NCI-H1930 (cell line): ENCODE results near the gene CCND1.
"Not testable (repeated sequence)": the region's sequence is repeated elsewhere in the genome, so short reads cannot be mapped to it uniquely, and the experiment has no call there.

ENCODE experiments used
- DNase-seq, 2 experiments: peaks; one replicate each; lab custom pipeline; 2025; lab: John Stamatoyannopoulos, UW

CCND1 gene

DNA sequence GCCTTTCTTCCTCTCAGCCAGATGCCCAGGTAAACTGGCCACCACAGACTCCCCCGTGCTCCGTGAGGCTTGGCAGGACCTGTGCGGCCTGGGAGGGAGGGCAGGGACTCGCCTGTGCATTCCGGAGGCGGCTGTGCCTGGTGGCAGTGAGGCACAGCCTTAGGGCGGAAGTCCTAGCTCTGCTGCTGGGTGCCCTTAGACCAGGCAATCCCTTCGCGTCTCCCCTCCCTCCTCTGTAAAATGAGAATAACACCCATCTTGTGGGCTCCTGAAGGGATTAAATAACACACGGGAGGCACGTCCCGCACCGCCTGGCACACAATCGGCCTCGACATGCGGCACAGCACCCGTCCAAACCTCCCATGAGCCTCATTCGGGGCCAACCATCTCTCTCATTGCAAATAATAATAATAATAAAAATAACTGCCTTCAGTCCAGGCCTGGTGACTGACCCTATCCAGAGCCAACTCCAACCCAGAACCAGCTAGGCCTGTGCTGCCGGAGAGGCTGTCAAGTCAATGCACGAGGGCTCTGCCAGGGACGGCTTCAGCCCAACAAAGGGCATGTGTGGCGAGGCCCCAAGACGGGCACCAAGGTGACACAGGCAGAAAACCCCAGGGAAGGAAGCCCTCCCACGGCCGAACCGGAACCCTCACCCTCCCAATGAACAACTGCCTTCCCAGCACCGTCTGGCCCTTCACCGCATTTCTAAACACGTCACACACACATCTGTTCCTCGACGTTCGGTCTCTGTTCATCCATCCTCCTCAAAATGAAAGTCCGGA, 26.0 kb downstream of the CCND1 start:
- DNase-seq = no peak

DNA sequence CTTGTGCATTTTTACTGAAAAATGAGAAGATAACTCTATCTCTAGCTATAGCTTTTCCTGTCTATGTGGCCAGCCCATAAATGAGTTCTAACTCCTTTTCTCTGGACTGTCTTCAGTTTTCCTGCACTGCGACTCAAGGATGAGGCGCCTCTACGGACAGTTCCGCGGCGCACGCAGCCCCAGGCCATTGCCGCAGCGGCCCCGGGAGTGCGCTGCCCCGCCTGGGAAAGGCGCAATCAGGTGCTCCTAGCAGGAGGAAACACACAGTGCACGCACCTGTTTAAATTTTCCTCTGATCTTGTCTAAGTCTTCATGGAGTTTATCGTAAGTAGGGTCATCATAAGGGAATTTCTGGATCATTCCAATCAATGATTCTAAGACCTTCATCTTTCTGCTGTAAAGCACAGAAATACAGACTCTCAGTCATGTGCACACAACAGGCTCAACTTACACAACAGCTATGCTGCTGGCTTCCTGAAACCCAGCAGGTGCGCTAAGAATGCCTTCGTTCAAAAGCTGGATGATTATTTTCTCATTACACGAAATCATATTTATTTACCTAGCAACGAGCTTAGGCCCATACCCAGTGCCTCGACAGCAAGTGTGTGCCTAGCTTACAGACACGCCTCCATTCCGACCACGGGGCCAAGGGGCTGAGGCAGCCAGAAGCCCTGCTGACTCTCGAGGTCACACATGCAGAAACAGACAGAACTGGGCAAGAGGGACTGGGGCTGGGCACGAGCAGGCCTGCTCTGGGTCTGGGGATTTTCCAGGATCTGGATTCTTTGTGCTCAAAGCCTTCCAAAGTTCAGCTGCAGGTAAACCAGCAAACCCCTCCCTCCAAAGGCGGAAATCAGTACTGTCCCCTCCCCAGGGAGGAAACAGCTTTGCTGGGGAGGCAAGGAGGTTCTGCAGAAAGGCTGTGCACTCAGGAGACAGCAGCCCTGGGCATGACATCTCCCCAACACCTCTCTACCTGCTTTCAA, 27.0 kb downstream of the CCND1 start:
- DNase-seq = no peak

DNA sequence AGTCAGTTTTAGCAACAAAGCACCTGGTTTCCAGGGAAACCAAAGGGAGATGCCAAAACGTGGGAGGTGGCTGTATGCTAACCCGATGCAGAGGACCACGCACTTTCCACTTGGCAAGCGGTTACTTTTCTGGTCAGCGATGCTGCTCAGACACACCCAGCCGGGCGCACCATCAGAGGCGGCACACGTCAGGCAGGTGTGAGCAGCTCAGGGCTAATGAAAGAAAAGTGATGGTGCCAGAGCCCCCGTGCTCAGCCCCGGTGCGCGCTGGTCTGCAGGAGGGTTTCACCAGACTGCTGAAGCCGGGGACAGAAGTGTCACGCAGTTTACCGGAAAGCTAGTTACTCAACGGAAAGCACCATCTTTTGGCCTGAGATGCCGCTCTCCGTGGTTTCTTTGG, 28.5 kb downstream of the CCND1 start:
- DNase-seq = no peak

DNA sequence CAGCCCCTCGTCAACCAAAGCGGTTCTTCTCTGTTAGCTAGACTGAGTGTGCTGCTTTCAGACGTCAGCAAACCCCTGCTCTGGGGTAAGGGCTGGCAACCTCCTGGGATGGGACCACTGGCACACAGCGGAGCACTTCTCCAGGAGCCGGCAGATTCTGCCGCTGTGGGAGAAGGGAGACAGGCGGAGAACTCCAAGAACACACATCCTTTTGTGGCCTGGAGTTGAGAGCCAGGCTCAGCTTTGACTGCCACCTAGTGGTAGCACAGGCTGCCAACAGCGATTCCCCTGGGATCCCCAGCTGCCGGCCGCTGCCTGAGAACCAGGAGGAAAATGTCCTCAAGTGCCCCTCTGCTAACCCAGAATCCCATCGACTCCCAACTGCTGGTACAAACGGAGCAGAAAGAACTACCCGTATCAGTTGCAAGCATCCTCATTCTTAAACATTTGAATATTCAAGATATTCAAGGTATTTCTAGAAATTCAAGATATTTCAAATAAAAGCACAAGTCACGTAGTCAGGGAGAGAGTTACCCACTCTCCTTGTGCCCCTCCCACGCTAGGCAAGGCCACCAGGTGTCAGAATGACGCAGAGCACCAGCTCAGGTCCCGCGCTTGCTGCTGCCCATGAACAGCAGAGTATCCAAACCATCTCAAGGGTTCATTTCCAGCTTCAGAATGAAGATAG, 29.3 kb downstream of the CCND1 start:
- DNase-seq = peak; percentile 35 to 45

DNA sequence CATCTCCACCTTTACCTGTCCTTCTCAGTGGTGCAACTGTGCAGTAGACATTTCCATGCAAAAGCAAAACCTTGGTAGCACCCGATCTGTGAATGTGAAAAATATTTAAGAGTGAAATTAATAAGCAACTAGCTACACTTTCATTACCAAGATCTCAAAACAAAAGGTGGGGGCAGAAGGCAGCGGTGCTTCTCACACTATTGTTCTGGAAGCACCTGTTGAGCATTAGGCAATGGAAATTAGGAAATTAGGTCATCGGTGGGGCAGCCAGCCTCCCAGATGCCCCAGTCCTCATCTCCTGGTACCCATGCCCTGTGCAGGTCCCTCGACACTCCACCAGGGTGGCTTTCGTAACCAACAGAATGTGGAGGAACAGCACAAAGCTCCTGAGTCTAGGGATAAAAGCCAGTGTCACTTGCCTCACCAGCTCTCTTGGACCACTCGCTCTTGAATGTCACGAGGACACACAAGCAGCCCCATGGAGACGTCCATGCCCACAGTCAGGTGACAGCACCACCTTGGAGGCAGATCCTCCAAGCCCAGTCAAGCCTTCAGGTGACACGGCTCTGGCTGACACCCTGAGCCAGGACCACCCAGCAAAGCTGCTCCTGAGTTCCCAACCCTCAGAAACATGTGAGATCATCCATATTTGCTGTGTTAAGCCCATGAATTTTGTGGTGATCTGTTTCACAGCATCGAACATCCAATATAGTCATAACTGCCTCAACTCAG, 30.9 kb downstream of the CCND1 start:
- no peak for DNase-seq

DNA sequence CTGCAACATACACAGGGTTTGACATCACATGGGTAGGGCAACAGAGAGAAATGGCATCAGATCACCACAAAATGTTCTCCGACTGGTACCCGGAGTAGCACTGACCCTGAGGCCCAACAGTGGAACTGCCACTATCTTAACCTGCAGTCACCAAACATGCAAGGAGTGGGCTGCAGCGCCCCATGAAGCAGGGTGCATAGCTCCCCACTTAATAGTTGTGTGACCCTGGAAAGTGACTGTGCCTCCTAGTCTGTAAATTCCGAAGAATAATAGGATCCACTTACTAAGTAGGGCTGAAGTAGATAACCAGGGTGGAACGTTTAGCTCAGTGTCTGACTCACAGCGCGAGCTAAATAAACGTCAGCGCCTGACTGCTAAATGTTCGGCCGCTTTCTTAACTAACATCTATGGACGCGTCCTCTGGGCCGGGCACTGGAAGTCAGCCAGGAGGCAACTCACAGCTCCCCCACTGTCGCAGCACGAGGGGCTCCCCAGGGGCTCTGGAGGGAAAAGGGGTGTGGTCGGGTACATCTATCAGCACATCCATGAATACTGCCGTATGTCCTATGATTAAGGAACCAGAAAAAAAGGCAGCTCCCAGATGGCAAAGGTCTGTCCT, 33.4 kb downstream of the CCND1 start:
- no peak for DNase-seq

DNA sequence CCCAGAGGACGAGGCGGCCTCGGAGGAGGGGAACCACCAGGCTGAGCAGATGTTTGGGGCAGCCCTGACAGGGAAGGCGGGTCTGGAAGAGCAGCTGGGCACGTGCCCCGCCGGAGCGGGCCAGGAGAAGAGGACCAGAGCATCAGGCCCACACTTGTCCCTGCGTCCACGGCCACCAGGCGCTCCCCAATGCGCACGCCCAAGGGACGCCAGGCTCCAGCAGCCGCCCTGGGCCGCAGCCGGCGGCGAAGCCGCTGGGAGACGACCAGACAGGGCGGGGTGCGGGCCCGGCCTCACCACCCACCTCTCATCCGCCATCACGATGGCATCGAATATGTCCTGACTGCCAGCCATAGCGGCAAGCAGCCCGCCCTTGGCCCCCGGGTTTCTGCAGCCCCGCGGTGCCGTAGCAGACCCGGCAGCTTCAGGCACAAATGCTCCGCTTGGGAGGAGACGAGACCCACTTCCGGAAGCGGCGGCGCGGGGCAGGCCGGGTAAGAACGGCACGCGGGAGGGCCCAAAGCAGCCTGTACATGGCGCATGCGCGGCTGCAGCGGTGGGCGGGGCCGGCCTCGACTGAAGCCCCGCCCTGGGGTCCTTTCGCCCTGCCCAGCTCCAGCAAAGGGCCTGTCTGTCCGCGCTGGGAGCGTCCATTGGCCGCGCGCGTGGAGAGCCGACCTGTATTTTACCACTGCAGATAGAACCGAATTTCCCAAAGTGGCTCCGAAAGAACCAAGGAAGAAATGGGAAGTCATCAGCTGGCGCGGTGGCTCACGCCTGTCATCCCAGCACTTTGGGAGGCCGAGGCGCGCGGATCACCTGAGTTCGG, 34.1 kb downstream of the CCND1 start, which contains the start of gene LTO1:
LTO1 (minus strand) TSS at position 468 of the 829 bp plus-strand sequence; CDS start at position 354, 114 bp downstream.
- peak; percentile 83 to 91 for DNase-seq

DNA sequence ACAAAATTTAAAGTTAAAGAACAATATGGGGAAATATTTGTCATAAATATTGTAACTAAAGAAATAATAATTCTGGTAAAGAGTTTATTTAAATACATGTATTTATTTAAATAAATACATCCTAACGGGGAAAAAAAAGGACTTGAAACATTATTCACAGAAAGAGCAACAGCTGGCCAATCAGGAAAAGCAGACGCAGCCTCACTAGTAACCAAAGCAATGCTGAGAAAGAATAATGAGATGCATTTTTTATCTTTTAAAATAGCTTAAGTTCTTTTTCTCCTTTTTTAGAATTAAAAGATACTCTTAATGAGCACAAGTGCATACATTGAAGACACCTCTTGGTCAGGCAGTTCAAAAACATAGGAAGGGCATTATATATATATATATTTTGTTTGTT, 36.8 kb downstream of the CCND1 start:
- no peak for DNase-seq

DNA sequence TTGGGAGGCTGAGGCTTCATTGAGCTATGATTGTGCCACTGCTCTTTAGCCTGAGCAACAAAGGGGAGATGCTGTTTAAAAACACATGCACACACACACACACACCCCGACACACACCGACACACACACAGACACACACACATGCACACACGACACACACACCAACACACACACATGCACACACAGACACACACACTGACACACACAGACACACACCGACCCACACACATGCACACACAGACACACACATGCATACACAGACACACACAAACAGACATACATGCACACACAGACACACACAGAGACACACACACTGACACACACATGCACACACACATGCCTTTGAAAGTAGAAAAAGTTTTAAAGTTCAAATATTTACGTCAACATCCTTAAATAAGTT, 39.7 kb downstream of the CCND1 start:
- no peak for DNase-seq

DNA sequence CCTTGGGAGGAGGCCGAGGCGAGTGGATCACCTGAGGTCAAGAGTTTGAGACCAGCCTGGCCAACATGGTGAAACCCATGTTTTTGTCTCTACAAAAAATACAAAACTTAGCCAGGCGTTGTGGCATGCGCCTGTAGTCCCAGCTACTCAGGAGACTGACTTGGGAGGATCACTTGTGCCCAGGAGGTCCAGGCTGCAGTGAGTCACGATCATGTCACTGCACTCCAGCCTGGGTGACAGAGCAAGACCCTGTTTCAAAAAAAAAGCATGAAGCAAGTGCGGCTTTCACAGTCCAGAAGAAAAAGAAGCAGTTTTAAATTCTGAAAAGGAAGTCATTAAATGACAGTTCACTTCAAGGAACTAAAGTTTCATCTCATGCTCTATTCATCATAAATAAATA, 41.3 kb downstream of the CCND1 start:
- DNase-seq = no peak

DNA sequence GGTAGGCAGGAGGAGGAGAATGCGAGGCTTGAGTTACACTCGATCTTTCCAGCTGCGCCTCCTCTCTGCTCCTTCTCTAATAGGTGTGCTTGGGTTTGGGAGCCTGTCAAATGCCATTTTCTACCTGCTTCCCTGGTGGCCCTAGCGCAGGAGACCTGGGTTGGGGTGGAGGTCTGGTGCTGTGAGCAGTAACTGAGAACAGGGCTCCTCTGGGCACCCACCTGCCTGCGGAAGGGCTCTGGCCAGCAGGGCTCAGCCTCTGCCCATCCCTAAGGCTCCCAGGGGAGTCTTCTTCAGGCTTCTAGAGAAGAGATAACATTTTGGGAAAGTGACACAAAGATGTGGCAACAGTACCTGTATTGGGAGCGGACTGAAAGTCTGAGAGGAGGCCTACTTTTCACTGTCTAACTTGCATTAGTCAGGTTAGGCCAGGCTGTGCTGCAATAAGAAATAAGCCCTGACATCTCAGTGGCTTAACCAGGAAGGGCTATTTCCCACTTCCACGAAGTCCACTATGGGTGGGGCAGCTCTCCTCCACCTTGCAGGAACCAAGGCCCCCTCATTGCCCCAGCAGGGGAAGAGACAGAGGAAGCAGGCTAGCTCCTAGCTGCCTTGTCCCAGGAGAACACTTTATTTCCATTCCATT, 41.8 kb downstream of the CCND1 start:
- no peak for DNase-seq

DNA sequence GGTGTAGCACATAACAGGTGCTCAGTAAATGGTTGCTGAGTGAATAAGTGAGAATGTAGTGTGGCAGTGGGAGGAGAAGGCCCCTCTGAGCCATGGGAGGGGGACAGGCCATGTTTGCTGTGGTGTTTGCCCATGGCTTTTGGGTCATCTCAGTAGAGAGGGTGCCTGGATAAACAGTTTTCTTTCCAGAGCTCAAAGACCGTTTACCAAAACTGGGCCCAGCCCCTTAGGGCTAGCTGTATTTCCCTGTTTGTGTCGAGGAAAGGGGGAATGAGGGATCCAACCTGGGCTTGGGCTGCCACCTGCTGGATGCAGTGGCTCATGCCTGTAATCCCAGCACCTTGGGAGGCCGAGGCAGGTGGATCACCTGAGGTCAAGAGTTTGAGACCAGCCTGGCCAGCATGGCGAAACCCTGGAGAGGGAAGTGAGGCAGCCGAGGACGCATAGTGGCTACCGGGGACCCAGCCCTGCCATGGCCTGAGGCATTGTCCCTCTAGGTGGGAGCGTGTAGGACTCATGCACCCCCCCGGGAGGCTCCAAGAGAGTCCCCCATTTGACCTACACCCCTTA, 42.9 kb downstream of the CCND1 start:
- no peak for DNase-seq

DNA sequence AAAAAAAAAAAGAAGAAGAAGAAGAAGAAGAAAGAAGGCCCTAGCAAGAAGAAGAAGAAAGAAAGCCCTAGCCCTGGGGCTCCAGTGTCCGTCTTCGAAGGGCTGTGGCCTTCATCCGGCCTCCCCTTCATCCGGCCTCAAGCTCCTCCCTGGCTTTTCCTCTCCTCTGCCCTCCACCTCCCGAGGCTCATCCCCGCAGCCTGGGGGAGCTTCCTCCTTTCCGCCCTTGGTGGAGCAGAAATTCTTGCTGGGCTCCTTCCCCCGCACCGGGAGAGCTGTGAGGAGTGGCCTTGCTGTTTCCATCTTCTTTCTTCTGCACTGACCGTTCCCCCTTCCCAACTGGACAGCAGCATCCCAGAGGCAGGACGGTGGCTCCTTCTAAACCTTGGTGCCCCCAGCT, 43.7 kb downstream of the CCND1 start:
- no peak for DNase-seq

DNA sequence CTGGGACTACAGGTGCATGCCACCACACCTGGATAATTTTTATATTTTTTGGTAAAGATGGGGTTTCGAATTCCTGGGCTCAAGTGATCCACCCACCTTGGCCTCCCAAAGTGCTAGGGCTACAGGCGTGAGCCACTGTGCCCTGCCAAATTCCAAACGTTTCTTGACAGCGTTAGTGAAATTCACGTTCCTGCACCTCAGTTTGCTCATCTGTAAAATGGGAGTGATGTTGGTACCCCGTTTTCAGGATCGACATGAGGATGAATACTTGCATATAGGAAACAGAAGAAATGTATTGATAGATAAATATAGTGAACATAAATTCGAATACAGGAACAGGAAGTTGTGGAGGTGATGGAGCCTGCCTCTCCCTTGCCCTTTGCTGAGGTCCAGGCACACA, 44.4 kb downstream of the CCND1 start:
- DNase-seq = no peak

DNA sequence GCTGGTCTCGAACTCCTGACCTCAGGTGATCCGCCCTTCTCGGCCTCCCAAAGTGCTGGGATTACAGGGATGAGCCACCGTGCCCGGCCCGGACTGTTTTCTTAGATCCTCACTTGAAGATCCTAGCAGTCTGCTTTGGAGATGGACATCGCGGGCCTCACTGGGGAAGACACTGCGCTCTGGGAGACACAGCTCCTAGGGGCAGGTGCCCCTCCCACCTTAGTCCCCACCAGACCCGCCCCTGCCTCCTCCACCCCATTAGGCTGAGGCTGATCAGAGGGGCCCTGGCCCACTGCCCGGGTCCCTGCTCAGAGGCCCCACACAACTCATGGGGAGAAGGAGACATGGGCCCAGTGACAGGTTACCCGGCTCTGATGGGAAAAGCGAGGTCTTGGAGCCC, 45.5 kb downstream of the CCND1 start:
- DNase-seq = no peak

DNA sequence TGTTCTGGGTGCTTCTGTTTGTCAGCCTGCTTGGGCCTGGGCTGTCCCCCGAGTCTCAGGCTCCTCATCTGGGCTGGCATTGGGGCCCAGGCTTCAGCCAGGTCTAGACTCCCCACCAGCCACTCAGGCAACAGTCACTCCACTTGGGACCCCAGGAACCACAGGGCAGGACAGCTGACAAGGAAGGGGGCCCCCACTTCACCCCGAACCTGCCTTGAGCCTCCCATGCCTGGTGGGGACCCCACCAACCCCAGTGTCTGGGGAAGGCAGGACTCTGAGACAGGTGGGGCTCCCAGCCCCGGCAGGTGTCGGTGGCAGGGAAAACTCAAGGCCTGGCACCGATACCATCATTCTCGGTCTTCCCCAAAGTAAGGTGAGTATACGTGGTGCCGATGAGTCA, 45.9 kb downstream of the CCND1 start:
- DNase-seq = no peak

DNA sequence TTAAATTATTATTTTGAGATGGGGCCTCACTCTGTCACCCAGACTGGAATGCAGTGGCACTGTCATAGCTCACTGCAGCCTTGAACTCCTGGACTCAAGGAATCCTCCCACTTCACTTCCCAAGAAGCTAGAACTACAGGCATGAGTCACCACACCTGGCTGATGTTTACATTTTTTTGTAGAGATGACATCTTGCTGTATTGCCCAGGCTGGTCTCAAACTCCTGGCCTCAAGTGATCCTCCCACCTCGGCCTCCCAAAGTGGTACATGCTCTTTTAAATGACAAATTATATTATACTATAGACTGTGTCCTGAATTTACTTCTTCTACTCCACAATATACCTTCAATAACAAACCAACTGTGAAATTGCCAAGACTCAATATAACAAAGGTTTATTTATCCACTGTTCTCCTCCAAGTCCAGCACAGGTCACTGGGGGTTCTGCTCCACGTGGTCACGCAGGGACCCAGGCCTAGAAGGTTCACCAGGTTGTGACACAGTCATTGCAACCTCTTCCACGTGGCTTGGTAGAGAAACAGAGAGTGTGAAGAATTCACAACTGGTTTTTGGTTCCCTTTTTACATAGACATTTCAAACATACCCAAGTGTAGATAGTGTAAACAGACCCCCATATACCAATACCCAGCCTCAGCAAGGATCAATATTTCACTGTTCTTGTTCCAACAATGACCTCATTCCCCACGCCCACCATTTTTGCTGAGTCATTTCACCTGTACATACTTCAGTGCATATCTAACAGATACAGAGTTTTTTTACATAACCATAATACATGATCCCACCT, 47.2 kb downstream of the CCND1 start:
- not testable (repeated sequence) for DNase-seq

DNA sequence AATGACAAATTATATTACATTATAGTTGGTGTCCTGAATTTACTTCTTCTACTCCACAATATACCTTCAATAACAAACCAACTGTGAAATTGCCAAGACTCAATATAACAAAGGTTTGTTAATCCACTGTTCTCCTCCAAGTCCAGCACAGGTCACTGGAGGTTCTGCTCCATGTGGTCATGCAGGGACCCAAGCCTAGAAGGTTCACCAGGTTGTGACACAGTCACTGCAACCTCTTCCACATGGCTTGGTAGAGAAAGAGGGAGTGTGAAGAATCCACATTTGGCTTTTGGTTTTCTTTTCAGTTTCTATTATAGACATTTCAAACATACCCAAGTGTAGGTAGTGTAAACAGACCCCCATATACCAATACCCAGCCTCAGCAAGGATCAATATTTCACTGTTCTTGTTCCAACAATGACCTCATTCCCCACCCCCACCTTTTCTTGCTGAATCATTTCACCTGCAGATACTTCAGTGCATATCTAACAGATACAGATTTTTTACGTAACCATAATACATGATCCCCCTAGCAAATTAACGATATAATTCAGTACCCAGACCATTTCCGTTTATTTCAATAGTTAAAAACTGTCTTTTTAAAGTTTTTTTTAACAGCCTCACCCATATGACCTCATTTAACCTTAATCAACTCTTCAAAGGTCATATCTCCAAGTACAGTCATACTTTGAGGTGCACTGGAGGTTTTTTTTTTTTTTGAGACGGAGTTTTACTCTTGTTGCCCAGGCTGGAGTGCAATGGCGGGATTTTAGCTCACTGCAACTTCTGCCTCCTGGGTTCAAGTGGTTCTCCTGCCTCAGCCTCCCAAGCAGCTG, 48.7 kb downstream of the CCND1 start:
- no peak for DNase-seq
